CD4-positive, alpha-beta T cell (primary cell): Measurements from ENCODE around the gene MEAK7. TPM values are rescaled to one million over a fixed set of nuclear protein-coding genes. Genes with fewer than 3 reads are reported as not detected.

Source experiments
- ATAC-seq: fragments of 200-7000 bp; cut with Tn5 transposase; one replicate; pipeline ENCODE4 v1.10.0; 2022; ENCODE audit warnings: mild to moderate bottlenecking; ENCODE audit not compliant: poor library complexity
- CTCF ChIA-PET: fragments of 350-600 bp; sonication (Branson Sonifier 250); formaldehyde crosslinking; loops from one replicate; lab custom pipeline; 2021; ENCODE audit warnings: antibody characterized with exemption, inconsistent platforms; lab: Charles Lee
- POLR2A ChIA-PET: fragments of 350-600 bp; sonication (Branson Sonifier 250); formaldehyde crosslinking; loops from one replicate; lab custom pipeline; 2021; ENCODE audit warnings: antibody characterized with exemption, inconsistent platforms; lab: Charles Lee
- DNase-seq, 14 experiments: peaks; one replicate each; pipeline ENCODE4 v3.0.0-alpha.2; 2013 to 2020; ENCODE audit warnings: mixed read lengths in 2 of 14
- H3K27ac ChIP-seq, 2 donors: one replicate each; pipeline versions ENCODE4 v1.5.1 to v1.7.0; 2013; ENCODE audit warnings: low read length in 2 of 2, low read depth in 1 of 2, mild to moderate bottlenecking in 1 of 2
- H3K27me3 ChIP-seq, 2 experiments: 1 replicate in 1 of 2; 2 replicates in 1 of 2; pipeline versions ENCODE4 v1.6.1 to v1.7.0; 2013; ENCODE audit warnings: low read length in 2 of 2, control low read depth in 1 of 2, mild to moderate bottlenecking in 1 of 2, moderate library complexity in 1 of 2; ENCODE audit not compliant: insufficient read depth in 2 of 2, control insufficient read depth in 1 of 2
- H3K36me3 ChIP-seq: one replicate; pipeline ENCODE4 v1.6.1; 2013; ENCODE audit warnings: low read length, control low read depth; ENCODE audit not compliant: insufficient read depth
- H3K4me1 ChIP-seq: one replicate; pipeline ENCODE4 v1.6.1; 2013; ENCODE audit warnings: low read length, control low read depth; ENCODE audit not compliant: insufficient read depth
- H3K4me3 ChIP-seq: one replicate; pipeline ENCODE4 v1.5.1; 2013; ENCODE audit warnings: mild to moderate bottlenecking, low read length, moderate library complexity
- H3K9me3 ChIP-seq, 2 experiments: 1 replicate in 1 of 2; 2 replicates in 1 of 2; pipeline versions ENCODE4 v1.6.1 to v1.7.0; 2013; ENCODE audit warnings: low read length in 2 of 2, mild to moderate bottlenecking in 2 of 2, control low read depth in 1 of 2, moderate library complexity in 1 of 2; ENCODE audit not compliant: control insufficient read depth in 1 of 2, insufficient read depth in 1 of 2
- H3K27ac Mint-ChIP-seq: one replicate; pipeline ENCODE4 v1.8.0; 2020; ENCODE audit warnings: mixed read lengths
- H3K27me3 Mint-ChIP-seq: one replicate; pipeline ENCODE4 v1.8.0; 2021; ENCODE audit warnings: mixed read lengths
- H3K36me3 Mint-ChIP-seq: one replicate; pipeline ENCODE4 v1.8.0; 2021; ENCODE audit warnings: low read depth, mixed read lengths
- H3K4me1 Mint-ChIP-seq: one replicate; pipeline ENCODE4 v1.8.0; 2021; ENCODE audit warnings: low read depth, mixed read lengths
- H3K4me3 Mint-ChIP-seq: one replicate; pipeline ENCODE4 v1.8.0; 2020; ENCODE audit warnings: mild to moderate bottlenecking, mixed read lengths
- H3K9me3 Mint-ChIP-seq: one replicate; pipeline ENCODE4 v1.8.0; 2020; ENCODE audit warnings: mixed read lengths
- CTCF ChIP-seq: fragments of 200-600 bp; IDR thresholded peaks from one replicate; pipeline ENCODE4 v1.8.0; 2022; ENCODE audit warnings: antibody characterized with exemption, mild to moderate bottlenecking
- intact Hi-C, 2 experiments: fragments of 100-400 bp; cut with DNase I in 1 of 2; cut with micrococcal nuclease in 1 of 2; formaldehyde crosslinking; loops; one replicate each; pipeline versions ENCODE4 v1.15.1 to v1.9.0; 2023 to 2025; cut with DNase I, micrococcal nuclease
- total RNA-seq, 174 experiments: library from RNA in 2 of 174; stranded (reverse) in 2 of 174; gene quantifications; one replicate each; pipeline ENCODE4 v1.2.3 and lab custom pipeline; 2021 to 2026

The MEAK7 gene
- total RNA-seq, 2 experiments from 2014 or later, result 1.9 to 3.7 TPM

DNA sequence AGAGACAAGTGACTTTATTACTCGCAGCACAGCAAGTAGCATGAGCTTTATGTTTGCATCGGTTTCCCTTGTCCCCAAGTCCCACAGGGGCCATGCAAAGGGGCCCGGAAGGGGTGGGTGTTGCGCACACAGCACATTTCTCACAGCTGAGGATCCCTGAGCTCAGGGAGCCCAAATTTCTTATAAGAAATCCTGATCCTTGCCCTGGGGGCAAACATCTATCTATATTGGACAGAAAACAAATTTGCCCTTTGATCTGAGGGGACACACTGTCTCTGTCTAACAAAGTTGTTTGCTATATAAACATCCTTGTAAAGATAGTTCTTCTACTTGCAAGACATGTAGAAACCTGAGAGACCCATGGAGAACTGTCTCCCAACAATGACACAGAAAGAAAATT, 35.7 kb upstream of the MEAK7 start:
- H3K4me3 Mint-ChIP-seq, result no peak overlapping the region
- no peak for TF ChIP-seq CTCF
- ATAC-seq (no peak), DNase-seq (no peak)
- POLR2A ChIA-PET, result no interaction called here
- intact Hi-C loops, result no loop called here
- CTCF ChIA-PET, result interaction anchor here (1.6 kb wide), 1 partner anchor 132 kb away, joined by 4 read pairs; no protein-coding TSS in a partner anchor
- no peaks in the 10 kb centered on the region for H3K36me3 Mint-ChIP-seq
- H3K36me3 ChIP-seq, result no peaks in the 10 kb centered on the region
- H3K27me3 Mint-ChIP-seq, result no peaks in the 10 kb centered on the region
- peaks cover 10% of the 10 kb centered on the region for H3K4me1 ChIP-seq
- H3K27ac ChIP-seq, result no peak overlapping the region
- H3K9me3 Mint-ChIP-seq, result no peaks in the 10 kb centered on the region
- no peak overlapping the region for H3K4me3 ChIP-seq
- no peak overlapping the region for H3K27ac Mint-ChIP-seq
- H3K27me3 ChIP-seq, result no peaks in the 10 kb centered on the region
- H3K9me3 ChIP-seq, result peaks cover 0 to 4% of the 10 kb centered on the region in 2 experiments
- H3K4me1 Mint-ChIP-seq, result peaks cover 7% of the 10 kb centered on the region

DNA sequence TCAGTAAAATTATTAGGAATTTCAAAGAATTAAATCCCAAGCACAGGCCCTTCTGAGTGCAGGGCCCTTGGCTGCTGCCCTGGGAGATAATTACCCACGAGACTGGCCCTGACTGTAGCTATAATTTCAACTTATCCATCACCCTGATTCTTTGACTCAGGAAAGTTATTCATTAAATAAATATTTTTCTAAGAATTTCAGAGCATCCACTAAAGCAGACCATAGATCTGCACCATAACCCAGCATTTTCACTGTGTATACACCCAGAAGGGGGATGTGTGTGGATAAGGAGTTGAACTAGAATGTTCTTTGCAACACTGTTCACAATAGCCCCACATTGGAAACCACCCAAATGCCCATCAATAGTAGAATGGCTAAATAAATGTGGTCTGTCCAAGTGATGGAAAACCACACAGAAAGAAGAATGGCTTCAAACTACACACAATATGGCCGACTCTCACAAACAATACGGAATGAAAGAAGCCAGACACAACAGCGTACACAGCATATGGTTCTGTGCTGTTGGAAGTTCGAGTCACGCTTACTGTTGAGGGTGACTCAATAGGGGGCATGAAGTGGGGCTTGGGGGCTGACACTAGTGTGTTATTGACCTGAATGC, 33.9 kb upstream of the MEAK7 start:
- Histone ChIP-seq H3K27me3 (no peaks in the 10 kb centered on the region), H3K4me3 (no peak overlapping the region), H3K27ac (no peak overlapping the region), H3K4me1 (peaks cover 3% of the 10 kb centered on the region), H3K9me3 (peaks cover 0 to 4% of the 10 kb centered on the region in 2 experiments), H3K36me3 (no peaks in the 10 kb centered on the region)
- Mint-ChIP-seq H3K36me3 (no peaks in the 10 kb centered on the region), H3K9me3 (no peaks in the 10 kb centered on the region), H3K4me3 (no peak overlapping the region), H3K27ac (no peak overlapping the region), H3K27me3 (no peaks in the 10 kb centered on the region), H3K4me1 (no peaks in the 10 kb centered on the region)
- no peak for ATAC-seq
- ChIA-PET POLR2A (no interaction called here), CTCF (no interaction called here)
- DNase-seq, result no peak
- TF ChIP-seq CTCF, result no peak
- intact Hi-C loops, result no loop called here

GRCh38 chr16:84537491-84538151, 33.2 kb upstream of the MEAK7 start:
- POLR2A ChIA-PET, result no interaction called here
- Mint-ChIP-seq H3K27ac (no peak overlapping the region), H3K4me1 (no peaks in the 10 kb centered on the region), H3K4me3 (no peak overlapping the region), H3K36me3 (no peaks in the 10 kb centered on the region), H3K9me3 (no peaks in the 10 kb centered on the region), H3K27me3 (no peaks in the 10 kb centered on the region)
- no peak for TF ChIP-seq CTCF
- peaks cover 0 to 4% of the 10 kb centered on the region in 2 experiments for H3K9me3 ChIP-seq
- H3K27me3 ChIP-seq, result no peaks in the 10 kb centered on the region
- H3K4me3 ChIP-seq, result no peak overlapping the region
- H3K27ac ChIP-seq, result no peak overlapping the region
- DNase-seq (no peak), ATAC-seq (no peak)
- H3K36me3 ChIP-seq, result no peaks in the 10 kb centered on the region
- peaks cover 8% of the 10 kb centered on the region for H3K4me1 ChIP-seq
- CTCF ChIA-PET, result no interaction called here
- intact Hi-C loops, result no loop called here
